HUES64 (cell line): Measurements from ENCODE around the gene PADI4.
A peak's percentile ranks its signal among the peaks of the same experiment; 100 is the strongest.
"Not testable (repeated sequence)": the region's sequence is repeated elsewhere in the genome, so short reads cannot be mapped to it uniquely, and the experiment has no call there.

Source experiments
- H3K27ac ChIP-seq: 2 replicates; pipeline ENCODE4 v1.7.0; 2013; ENCODE audit warnings: low read depth, low read length, inconsistent platforms
- H3K27me3 ChIP-seq: 2 replicates; pipeline ENCODE4 v1.6.1; 2013; ENCODE audit warnings: mild to moderate bottlenecking, low read length; ENCODE audit not compliant: insufficient read depth
- H3K36me3 ChIP-seq: 2 replicates; pipeline ENCODE4 v1.6.1; 2013; ENCODE audit warnings: mild to moderate bottlenecking, low read length; ENCODE audit not compliant: insufficient read depth
- H3K4me1 ChIP-seq: 2 replicates; pipeline ENCODE4 v1.6.1; 2013; ENCODE audit warnings: mild to moderate bottlenecking, low read length, moderate library complexity; ENCODE audit not compliant: insufficient read depth
- H3K4me3 ChIP-seq: 2 replicates; pipeline ENCODE4 v1.5.1; 2013; ENCODE audit warnings: mild to moderate bottlenecking, low read length, moderate library complexity
- H3K9ac ChIP-seq: 2 replicates; pipeline ENCODE4 v1.6.1; 2013; ENCODE audit warnings: mild to moderate bottlenecking, low read depth, low read length
- H3K9me3 ChIP-seq: 2 replicates; pipeline ENCODE4 v1.6.1; 2013; ENCODE audit warnings: low read depth, low read length; ENCODE audit not compliant: insufficient read depth
- WGBS: fragments of 150-250, 120-280 bp; methylation state at CpG from one replicate; pipeline ENCODE4 v1.1.7; 2013; ENCODE audit warnings: missing lambda C conversion rate; 5-methylcytosine and 5-hydroxymethylcytosine counted together

PADI4 gene

DNA sequence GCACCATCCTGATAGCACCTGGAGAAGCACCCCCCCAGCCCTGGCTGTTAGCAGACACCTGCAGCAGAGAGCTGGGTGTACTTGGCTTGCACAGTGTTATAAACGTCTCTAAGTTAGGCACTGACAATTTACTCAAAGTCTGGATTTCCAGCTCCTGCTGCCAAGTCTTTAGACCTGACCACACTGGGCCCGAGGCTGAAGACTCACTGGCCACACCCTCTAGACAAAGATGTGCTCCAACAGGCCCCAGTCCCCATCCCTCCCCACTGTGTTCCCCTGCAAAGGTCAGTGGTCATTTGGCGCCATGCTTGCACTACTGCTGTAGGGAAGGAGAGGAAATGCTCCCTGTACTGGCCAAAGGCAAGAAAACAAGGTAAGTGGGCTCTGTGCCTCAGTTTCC is 95.1 kb downstream of the PADI4 start:
- Histone ChIP-seq H3K4me3 (no peak overlapping the region), H3K27me3 (no peaks in the 10 kb centered on the region), H3K9ac (no peak overlapping the region), H3K9me3 (no peaks in the 10 kb centered on the region), H3K27ac (no peak overlapping the region), H3K4me1 (peaks cover 5% of the 10 kb centered on the region), H3K36me3 (peaks cover 22% of the 10 kb centered on the region)
- 85% methylated on average over 3 of the region's 3 CpGs for WGBS

DNA sequence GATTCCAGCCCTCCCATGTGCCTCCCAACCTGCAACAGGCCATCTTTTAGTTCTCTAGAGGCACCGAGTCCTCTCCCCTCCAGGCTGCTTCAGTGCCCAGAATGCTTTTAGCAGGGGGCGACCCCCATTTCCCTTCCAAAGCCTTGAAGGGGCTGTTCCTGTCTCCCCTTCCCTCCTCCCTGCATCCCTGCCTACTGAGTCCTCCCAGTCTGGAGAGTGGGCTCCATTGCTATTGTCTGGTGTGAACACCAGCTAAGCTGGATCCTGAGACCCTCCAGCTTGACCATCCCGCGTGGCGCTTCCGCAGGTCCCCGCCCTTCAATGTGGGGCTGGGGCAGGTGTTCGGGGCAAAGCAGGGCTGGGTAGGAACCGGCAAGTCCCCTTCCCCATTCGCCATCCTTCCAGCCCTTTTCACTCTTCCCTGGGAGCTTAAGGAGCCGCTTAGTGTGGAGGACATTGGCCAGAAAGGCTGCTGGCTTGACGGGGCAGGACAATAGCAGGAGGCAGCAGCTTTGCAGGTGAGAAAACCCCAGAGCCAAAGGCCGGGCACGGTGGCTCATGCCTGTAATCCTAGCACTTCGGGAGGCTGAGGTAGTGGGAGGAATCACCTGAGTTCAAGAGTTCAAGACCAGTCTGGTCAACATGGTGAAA is 96.2 kb downstream of the PADI4 start:
- Histone ChIP-seq H3K9ac (no peak overlapping the region), H3K27me3 (no peaks in the 10 kb centered on the region), H3K4me1 (peaks cover 5% of the 10 kb centered on the region), H3K9me3 (no peaks in the 10 kb centered on the region), H3K36me3 (peaks cover 33% of the 10 kb centered on the region), H3K27ac (no peak overlapping the region), H3K4me3 (no peak overlapping the region)
- 63% methylated on average over 15 of the region's 15 CpGs for WGBS

DNA sequence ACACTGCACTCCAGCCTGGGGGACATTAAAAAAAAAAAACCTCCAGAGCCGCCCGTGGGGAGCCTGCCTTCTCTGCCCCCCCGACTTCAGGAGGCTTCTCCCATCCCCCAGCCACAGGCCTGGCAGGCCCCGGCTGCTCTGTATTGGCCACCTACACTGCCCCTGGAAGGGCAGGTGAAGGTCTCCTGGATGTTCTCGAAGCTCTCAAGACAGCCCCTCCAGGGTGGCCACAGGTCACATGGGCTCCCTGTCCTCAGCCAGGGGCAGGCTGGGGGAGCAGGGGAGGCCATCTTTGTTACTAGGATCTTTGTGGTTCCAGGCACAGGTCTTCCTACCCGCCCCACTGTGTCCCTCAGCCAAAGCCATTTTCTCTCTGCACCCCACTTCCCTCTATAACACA is 96.8 kb downstream of the PADI4 start:
- Histone ChIP-seq H3K4me3 (no peak overlapping the region), H3K36me3 (peaks cover 40% of the 10 kb centered on the region), H3K9me3 (no peaks in the 10 kb centered on the region), H3K4me1 (peaks cover 5% of the 10 kb centered on the region), H3K27me3 (no peaks in the 10 kb centered on the region), H3K27ac (no peak overlapping the region), H3K9ac (no peak overlapping the region)
- WGBS, result 77% methylated on average over 6 of the region's 6 CpGs

DNA sequence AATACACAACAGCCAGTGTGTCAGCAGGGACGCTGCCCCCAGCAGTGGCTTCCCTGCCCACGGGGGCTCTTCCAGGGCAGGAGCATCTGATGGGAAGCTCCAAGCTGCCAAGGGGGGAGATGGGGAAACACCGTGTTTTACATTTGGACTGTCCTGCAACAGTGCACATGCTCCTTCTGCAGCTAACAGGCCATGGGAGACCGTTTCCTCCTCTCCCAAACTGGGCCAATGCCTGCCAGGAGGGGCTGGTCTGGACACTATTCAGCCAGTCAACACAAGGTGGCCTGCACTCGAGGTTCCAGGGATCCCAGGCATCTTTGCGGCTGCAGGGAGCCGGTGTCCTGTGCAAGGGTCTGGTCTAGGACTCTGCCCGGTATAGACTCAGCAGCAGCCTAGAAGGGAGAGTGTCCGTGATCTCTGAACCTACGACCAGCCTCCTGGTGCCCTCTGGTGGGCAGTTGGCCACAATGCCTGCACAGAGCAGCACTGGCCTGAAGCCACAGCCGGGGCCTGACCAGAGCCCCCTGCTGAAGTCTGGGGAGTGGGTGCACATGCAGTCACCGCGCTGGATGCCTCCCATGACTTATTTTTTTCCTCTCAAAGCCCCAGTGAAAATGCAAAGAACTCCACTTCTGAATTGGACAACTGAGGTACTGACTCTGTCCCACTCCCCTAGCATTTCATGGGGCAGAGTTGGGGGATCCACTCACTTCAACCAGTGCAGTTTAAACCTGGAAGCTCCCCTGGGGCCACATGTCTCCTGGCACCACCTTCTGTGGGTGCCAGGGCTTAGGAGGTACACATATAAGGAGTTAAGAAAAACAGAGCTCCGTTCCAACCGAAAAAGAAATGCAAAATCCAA is 98.1 kb downstream of the PADI4 start:
- Histone ChIP-seq H3K27me3 (no peaks in the 10 kb centered on the region), H3K27ac (no peak overlapping the region), H3K4me1 (no peaks in the 10 kb centered on the region; the same call in 1 of the 2 replicates), H3K36me3 (peaks cover 53% of the 10 kb centered on the region), H3K9me3 (no peaks in the 10 kb centered on the region), H3K4me3 (no peak overlapping the region), H3K9ac (no peak overlapping the region)
- WGBS, result 74% methylated on average over 14 of the region's 15 CpGs

DNA sequence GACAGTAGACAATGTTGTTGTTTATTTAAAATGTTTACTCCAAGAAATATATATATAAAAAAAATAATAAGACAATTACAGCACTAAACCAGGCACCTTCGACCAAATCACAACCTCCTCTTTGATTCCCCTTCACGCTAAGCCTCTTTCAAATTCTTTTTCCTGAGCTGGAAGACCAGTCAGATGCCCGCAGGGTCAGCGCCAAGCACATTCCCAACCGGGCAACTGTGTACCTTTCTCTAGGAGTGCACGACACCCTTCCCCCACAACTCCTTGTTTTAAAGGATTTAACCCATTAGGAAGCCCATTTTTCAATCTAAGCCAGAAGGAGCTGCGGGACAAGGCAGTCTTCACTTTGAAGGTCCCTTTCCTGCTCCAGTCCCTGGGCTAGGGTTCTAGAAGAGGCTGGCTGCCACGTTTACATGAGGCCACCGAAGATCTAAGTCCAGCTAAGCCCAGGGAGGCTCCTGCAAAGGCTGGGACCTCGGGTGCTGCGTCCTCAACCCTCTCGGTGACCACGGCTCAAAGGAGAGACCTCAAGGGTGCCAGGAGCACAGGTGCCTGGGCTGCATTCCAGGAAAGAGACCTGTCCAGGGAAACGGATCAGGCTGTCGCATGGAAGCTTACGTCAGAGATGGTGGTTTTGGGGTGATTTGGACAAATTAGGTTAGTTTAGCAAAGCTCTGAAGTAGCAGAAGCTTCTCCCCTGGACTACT is 98.9 kb downstream of the PADI4 start:
- WGBS, result 93% methylated on average over 16 of the region's 16 CpGs
- not testable (repeated sequence) for H3K4me3 ChIP-seq, H3K9me3 ChIP-seq, H3K27me3 ChIP-seq, H3K27ac ChIP-seq, H3K9ac ChIP-seq, H3K4me1 ChIP-seq
- H3K36me3 ChIP-seq, result peaks cover 60% of the 10 kb centered on the region

DNA sequence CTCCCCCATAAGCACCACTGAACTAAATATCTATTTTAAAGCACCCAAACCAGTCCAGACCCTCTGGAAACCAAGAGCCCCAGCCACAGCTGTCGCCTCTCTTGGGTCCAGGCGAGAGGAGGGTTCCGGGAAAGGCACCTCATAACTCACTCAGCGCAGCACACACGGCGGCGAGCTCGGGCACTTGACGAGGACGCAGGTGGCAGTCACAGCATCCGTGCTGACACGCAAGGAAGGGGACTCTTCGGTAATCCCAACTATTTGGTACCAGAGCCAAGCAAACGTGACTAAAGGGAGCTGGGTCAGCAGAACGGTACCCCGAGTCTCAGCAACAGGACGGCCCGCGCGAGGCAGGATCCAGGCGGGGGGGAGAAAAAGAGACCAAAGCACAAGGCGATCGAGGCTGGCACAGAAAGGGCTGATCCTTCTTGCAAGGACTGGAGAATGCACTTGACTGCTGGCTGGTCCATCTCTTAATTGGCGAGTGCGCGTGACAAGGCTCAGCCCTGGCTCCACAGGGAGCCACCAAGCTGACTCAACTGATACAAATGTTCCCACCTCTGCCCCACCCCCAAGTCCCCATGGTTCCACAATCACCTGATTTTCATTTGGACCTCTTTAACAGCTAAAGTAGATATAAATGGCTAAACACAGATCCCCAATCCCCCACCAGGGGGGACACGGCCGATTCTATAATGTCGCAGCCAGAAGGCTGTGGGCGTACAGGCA is 100.0 kb downstream of the PADI4 start:
- not testable (repeated sequence) for H3K4me1 ChIP-seq, H3K27me3 ChIP-seq, H3K4me3 ChIP-seq, H3K9ac ChIP-seq, H3K9me3 ChIP-seq
- WGBS, result 93% methylated on average over 30 of the region's 30 CpGs
- H3K36me3 ChIP-seq, result peaks cover 71% of the 10 kb centered on the region
- peak overlapping the region; percentile 53; the same call in 1 of the 2 replicates for H3K27ac ChIP-seq

DNA sequence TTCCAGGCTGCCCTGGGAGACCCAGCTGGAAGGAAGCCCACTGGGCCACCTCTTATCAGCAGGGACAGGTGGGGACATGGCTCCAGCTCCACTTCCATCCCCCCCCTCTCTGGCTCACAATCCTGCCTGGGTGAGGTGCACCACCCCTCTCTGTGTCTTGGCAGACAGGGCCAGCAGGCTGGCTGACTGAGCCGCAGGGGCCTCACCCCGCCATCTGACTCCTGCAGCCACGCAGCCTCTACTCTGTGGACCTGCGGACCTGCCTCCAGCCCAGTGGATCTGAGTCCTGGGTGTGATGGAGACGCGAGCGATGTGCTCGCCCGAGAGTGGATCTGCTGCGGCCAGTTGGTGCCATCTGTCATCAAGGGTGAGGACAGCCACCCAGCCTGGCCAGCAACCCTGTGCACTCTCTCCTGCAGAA is 101.4 kb downstream of the PADI4 start:
- Histone ChIP-seq H3K4me1 (no peaks in the 10 kb centered on the region; the same call in 1 of the 2 replicates), H3K9me3 (no peaks in the 10 kb centered on the region), H3K27ac (no peak overlapping the region), H3K36me3 (peaks cover 85% of the 10 kb centered on the region), H3K4me3 (no peak overlapping the region), H3K9ac (no peak overlapping the region), H3K27me3 (no peaks in the 10 kb centered on the region)
- 96% methylated on average over 10 of the region's 10 CpGs for WGBS

DNA sequence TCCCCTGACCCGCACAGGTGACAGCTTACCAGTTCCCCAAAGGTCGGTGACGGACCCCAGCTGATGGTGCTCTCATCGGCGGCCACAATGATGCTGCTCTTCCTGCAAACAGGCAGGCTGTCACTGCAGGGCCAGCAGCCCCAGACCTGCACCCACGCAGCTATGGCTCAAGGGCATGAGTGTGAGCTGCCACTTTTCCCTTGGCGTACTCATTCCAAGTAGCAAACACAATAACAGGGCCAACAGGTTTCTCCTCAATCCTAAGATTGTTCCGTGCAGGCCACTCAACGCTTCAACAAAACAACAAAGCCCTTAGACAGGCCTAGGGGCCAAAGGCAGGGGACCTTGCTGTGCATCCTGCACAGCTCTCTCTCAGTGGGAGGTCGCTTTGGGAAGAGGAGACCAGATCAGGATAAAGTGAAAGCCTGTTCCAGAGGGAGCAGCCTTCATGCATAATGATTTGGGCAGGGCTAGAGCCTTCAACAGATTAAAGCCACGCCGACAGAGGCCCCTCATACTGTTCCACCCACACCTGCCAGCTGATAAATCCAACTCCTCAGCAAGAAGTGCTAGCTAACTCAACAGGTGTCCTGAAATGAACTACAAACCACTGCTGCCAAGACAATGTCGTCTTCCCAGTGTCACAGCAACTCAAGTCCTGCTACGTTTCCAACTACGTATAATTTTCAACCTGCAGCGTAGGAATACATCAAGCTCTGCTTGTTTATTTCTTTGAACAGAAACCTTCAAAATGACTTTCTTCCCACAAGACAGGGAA is 104.3 kb downstream of the PADI4 start:
- 95% methylated on average over 16 of the region's 16 CpGs for WGBS
- no peak overlapping the region for H3K27ac ChIP-seq
- no peak overlapping the region for H3K9ac ChIP-seq
- H3K9me3 ChIP-seq, result no peaks in the 10 kb centered on the region
- no peak overlapping the region for H3K4me3 ChIP-seq
- no peaks in the 10 kb centered on the region for H3K4me1 ChIP-seq
- peaks cover 98% of the 10 kb centered on the region for H3K36me3 ChIP-seq
- H3K27me3 ChIP-seq, result no peaks in the 10 kb centered on the region
